Suprapubic skin (tissue), 4 donors: Measurements from ENCODE around the gene ALG1.
"Not testable (repeated sequence)": the region's sequence is repeated elsewhere in the genome, so short reads cannot be mapped to it uniquely, and the experiment has no call there.

Experiments
- POLR2A ChIP-seq, 2 donors: fragments of 450-650 bp; IDR thresholded peaks; one replicate each; pipeline ENCODE4 v1.6.1; 2017; ENCODE audit warnings: antibody characterized with exemption in 2 of 2, mild to moderate bottlenecking in 2 of 2, moderate library complexity in 2 of 2
- POLR2AphosphoS5 ChIP-seq, 3 donors: sonication (generic); formaldehyde crosslinking; IDR thresholded peaks; one replicate each; pipeline ENCODE4 v1.6.1; 2017; ENCODE audit warnings: antibody characterized with exemption in 3 of 3
- TF ChIP-seq, protein P1 (sequence below), 2 donors: fragments of 200-600 bp in 1 of 2; fragments of 450-650 bp in 1 of 2; sonication (generic) in 1 of 2; IDR thresholded peaks; one replicate each; pipeline ENCODE4 v1.5.1; 2016 to 2019; ENCODE audit warnings: antibody characterized with exemption in 2 of 2, mild to moderate bottlenecking in 1 of 2, moderate library complexity in 1 of 2

DNA sequence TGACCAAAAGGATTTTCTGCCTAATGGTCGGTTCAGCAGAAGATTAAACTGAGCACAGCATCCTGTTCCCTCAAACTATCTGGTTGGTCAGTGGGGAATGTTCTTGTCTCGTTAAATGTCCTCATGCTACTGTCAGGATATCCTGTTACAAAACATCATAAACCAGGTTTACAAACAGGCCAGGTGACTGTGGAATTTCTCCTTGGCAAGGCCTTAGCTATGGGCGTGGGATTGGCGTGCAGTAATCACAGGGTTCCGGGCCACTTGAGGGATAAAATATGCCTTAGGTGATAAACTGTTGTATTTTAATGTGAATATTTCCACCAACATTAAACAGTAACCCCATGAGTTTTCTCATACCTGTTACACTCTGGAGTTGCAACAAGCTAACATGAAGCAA lies 33.4 kb downstream of the ALG1 start:
- TF ChIP-seq, protein P1, sequence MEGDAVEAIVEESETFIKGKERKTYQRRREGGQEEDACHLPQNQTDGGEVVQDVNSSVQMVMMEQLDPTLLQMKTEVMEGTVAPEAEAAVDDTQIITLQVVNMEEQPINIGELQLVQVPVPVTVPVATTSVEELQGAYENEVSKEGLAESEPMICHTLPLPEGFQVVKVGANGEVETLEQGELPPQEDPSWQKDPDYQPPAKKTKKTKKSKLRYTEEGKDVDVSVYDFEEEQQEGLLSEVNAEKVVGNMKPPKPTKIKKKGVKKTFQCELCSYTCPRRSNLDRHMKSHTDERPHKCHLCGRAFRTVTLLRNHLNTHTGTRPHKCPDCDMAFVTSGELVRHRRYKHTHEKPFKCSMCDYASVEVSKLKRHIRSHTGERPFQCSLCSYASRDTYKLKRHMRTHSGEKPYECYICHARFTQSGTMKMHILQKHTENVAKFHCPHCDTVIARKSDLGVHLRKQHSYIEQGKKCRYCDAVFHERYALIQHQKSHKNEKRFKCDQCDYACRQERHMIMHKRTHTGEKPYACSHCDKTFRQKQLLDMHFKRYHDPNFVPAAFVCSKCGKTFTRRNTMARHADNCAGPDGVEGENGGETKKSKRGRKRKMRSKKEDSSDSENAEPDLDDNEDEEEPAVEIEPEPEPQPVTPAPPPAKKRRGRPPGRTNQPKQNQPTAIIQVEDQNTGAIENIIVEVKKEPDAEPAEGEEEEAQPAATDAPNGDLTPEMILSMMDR (IDR thresholded peaks at IDR 0.05): not testable (repeated sequence)
- not testable (repeated sequence) for TF ChIP-seq POLR2AphosphoS5, POLR2A (IDR thresholded peaks at IDR 0.05)
